AG08396 (cell line): ENCODE results near the gene CDC42BPB.

ENCODE experiments used
- DNase-seq: peaks from one replicate; pipeline ENCODE4 v3.0.0; 2012; ENCODE audit warnings: low spot score, mixed read lengths

CDC42BPB gene, protein sequence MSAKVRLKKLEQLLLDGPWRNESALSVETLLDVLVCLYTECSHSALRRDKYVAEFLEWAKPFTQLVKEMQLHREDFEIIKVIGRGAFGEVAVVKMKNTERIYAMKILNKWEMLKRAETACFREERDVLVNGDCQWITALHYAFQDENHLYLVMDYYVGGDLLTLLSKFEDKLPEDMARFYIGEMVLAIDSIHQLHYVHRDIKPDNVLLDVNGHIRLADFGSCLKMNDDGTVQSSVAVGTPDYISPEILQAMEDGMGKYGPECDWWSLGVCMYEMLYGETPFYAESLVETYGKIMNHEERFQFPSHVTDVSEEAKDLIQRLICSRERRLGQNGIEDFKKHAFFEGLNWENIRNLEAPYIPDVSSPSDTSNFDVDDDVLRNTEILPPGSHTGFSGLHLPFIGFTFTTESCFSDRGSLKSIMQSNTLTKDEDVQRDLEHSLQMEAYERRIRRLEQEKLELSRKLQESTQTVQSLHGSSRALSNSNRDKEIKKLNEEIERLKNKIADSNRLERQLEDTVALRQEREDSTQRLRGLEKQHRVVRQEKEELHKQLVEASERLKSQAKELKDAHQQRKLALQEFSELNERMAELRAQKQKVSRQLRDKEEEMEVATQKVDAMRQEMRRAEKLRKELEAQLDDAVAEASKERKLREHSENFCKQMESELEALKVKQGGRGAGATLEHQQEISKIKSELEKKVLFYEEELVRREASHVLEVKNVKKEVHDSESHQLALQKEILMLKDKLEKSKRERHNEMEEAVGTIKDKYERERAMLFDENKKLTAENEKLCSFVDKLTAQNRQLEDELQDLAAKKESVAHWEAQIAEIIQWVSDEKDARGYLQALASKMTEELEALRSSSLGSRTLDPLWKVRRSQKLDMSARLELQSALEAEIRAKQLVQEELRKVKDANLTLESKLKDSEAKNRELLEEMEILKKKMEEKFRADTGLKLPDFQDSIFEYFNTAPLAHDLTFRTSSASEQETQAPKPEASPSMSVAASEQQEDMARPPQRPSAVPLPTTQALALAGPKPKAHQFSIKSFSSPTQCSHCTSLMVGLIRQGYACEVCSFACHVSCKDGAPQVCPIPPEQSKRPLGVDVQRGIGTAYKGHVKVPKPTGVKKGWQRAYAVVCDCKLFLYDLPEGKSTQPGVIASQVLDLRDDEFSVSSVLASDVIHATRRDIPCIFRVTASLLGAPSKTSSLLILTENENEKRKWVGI (N-terminal part only)

GRCh38 chr14:103057372-103058163 is at the start of gene CDC42BPB:
Gene CDC42BPB (minus strand): TSS chr14:103057549. CDS start chr14:103057173, 376 bp downstream.
- peak; percentile 98 for DNase-seq

DNA sequence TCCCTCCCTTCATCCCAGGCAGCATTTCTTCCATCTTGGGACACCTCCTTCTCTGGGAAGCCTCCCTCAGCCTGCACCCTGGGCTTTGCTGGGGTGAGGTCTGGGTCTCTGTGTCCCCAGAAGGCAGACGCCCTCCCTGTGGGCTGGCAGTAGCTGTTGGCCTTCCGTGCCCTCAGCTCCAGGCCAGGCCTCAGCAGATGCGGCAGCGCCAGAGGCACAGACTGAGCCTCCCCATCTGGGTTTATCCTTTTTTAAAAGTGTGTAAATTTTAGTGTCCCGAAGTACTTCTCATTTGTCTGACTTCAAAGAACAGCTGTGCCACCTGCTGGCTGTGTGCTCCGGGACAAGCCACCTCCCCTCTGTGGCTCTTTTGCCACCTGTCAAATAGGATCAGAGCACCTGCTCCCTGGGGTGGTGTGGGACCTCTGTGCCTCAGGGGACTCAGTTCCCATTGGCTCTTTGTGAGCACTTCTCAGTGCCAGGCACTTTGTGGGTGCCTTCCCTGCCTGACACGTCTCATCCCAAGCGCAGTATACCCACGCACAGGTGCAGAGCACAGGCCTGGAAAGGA is 48.3 kb upstream of the CDC42BPB start:
- DNase-seq, result no peak

- DNase-seq, result peak; percentile 86
Observed at GRCh38 chr14:103104654-103105452, 47.5 kb upstream of the CDC42BPB start.

DNA sequence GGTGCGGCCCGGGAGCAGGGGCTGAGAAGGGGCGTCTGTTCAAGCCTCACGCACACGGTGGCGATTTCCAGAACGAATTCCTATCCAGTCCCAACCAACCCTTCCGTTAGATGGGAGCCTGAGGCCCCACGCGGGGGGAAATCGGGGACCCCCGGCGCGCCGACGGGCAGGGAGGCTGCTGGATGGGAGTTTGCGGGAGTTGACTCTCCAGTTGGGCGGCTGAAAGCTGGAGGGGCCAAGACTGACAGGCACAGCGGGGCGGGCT is 47.0 kb upstream of the CDC42BPB start:
- DNase-seq, result no peak

DNA sequence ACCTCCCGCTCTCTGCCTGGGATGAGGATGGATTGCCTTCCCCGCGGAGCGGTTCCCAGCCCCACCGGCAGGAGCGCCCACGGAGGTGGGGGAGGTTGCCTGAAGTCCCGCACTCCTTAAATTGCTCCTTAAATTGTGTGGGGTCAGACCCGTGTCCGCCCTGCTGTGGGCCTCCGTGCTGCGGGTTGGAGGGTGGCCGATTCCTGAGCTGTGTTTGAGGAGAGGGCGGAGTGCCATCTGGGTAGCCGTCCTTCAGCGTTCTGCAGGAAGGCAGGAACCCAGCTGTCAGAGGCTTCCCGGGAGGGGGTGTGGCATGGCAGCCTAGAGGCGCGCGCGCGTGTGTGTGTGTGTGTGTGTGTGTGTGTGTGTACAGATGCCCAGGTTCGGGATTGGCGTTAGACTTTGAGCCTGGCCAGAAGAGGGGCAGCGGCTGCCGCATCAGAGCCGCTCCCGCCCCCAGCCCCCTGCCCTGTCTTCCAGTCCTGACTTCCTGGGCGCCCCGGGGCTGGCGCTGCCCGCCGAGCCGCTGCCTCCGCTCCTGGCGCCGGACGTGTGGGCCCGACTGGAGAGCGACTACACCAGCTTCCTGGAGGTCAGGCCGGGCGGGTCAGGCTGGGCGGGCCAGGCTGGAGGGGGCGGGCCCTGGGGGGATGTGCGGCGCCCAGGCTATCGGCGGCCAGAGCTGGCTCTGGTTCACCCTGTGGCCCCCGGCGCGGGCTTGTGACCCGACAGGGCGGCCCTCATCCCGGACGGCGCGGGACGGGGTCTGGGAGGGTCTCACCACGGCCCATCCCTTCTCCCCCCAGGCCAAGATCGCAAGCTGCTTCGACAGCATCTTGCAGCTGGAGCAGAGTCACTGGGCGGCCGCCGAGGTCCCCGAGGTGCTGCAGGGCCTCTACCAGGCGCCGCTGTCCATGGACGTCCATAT is 46.4 kb upstream of the CDC42BPB start:
- peak; percentile 73 for DNase-seq

DNA sequence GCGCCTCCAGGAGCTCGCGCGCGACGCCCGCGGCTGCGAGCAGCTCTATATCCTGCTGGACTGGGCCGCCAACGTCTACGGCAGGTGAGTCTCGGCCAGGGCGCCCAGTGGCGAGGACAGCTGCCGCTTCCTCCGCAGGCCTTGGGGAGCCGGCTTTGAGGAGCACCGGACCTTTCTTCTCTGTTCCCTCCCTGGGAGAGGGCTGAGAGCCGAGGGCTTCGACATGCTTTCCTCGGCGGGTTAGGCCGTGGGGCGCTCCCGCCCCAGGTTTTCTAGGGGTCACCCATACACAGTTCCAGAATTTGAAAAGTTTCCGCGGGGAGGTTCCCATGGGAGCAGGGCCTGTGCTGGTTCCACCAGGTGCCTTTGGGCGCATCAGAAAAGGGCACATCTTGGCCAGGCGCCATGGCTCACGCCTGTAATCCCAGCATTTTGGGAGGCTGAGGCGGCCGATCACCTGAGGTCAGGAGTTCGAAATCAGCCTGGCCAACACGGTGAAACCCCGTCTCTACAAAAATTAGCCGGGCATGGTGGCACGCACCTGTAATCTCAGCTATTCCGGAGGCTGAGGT is 45.4 kb upstream of the CDC42BPB start:
- no peak for DNase-seq

DNA sequence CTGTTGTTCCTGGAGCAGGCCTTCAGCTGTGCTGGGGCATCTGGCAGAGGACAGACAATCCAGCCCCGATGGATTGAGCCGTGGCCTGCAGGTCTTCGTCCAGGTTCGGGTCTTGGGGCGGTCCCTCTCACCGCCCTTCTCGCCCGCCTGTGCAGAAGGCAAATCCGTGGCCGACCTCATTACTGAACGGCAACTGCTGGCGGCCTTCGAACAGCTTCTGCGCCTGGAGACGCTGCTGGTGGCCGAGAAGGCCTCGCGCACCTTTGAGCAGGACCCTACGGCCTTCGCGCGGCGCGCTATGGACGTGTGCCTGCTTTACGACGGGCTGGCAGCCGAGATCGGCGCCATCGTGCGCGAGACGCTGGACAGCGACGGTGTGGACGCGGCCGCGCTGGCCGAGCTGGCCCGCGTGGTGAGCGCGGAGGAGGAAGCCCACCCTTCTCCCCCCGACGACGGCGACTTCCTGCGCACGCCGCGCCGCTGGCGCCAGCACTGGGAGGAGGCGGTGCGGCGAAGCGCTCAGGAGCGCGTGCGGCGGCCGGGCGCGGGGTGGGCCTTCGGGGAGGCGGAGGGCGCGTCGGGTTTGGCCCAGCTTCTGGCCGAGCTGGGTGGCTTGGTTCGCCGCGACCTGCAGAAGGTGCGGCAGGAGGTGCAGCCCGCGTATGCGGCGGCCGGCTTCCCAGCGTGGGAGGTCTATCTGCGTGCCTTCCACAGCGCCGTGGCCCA is 44.8 kb upstream of the CDC42BPB start:
- DNase-seq, result no peak

GRCh38 chr14:103101257-103101962 is 44.1 kb upstream of the CDC42BPB start:
- no peak for DNase-seq

DNA sequence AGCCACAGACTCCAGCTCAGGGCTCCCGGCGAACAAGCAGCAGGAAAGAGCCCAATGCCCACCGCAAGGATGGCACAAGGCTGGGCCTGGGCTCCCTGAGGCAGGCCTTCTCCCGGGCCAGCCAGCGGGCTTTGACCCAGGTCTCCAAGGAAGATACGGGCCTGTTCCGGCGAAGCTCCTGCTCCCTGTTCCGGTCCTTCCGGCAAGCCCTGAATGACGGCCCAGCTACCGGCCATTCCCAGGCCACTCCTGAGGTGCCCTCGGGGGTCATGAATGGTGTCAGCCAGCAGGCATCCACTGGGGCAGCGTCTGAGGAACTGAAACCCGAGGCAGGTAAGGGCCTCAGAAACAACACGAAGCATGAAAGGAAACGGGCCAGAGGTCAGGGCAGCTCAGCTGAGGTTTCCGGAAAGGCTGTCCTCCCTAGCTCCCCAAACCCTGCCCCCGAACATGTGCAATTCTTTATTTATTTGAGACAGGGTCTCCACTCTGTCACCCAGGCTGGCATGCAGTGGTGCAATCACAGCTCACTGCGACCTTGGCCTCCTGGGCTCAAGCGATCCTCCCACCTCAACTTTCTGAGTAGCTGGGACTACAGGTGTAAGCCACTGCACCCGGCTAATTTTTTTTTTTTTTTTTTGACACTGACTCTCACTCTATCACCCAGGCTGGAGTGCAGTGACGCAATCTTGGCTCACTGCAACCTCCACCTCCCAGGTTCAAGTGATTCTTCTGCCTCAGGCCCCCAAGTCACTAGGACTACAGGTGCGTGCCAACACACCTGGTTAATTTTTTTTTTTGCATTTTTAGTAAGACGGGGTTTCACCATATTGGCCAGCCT is 43.2 kb upstream of the CDC42BPB start:
- DNase-seq, result no peak

GRCh38 chr14:103099733-103100280 is 42.5 kb upstream of the CDC42BPB start:
- DNase-seq, result no peak

DNA sequence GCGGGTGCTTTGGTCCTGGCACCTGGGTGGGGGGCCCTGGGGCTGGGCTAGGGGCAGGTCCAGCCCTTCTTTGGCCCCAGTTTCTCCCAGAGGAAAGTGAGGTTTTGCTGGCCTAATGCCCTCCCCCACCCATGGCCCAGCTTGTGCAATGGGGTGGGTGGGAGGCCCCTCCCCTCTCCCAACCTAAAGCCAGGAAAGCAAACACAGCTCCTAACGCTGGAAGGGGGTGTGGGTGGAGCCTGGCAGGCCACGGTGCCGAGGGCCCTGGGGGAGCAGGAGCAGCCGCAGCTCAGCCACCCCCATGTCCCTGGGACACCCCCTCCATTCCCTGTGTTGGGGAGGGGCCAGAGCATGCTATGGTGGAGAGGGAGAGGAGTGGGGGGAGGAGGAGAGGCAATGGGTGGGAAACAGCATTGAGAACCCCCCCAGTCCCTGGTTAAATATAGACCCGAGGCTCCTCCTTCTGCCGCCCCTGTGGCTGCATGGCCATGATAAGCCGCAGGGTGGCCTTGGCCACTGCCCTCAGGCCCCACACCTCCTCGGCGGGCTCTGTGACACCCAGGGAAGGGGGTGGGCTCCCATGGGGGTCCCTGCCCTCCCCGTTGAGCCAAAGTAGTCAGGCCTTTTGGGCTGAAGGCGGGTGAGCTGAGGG is 41.9 kb upstream of the CDC42BPB start:
- DNase-seq, result no peak

- no peak for DNase-seq
Observed at GRCh38 chr14:103097994-103098957, 40.9 kb upstream of the CDC42BPB start.

DNA sequence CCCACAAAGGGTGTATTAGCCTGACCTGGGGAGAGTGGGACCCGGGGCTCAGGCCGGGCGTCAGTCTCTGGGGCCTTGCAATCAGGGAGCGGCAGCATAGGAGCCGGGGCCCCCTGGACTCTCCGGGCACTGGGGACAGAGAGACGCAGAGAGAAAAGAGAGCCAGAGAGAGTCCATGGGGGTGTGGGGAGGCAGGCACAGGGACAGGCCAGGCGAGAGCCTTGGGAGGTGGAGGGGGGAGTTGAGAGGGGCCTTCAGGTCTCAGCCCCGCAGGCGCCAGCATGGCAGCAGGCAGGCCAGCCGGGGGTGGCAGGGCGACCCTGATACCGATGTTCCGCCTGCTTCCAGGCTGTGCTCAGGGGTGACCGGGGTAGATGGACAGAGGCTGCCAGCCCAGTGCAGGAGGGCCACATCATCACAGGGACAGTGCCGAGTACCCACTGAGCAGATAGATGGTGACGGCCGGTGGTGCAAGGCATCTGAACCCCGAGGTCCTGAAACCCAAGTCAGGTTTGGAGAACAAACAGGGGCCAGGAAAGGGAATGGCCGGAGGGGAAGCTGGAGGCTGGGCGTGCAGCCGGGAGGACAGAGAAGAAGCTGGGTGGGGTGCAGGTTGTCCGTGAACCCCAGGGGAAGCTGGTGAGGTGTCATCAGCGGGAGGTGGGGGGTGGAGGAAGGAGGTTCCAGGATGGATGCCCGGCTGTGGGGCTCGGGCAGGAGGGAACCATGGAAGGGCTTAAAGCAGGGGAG is 40.1 kb upstream of the CDC42BPB start:
- no peak for DNase-seq

- DNase-seq, result no peak
Observed at GRCh38 chr14:103096387-103096786, 39.0 kb upstream of the CDC42BPB start.
